HG02943 (cell line): ENCODE results near the gene VIPR2.
"Not testable (repeated sequence)": the region's sequence is repeated elsewhere in the genome, so short reads cannot be mapped to it uniquely, and the experiment has no call there.

Source experiments
- ATAC-seq: cut with Tn5 transposase; IDR thresholded peaks from one replicate; pipeline ENCODE4 v1.9.1; 2021; ENCODE audit warnings: mild to moderate bottlenecking, low read depth, moderate library complexity; ENCODE audit not compliant: unreplicated experiment

The VIPR2 gene

GRCh38 chr7:159000859-159001435, 143.7 kb downstream of the VIPR2 start:
- no peak for ATAC-seq

GRCh38 chr7:159000070-159000469, 144.6 kb downstream of the VIPR2 start:
- ATAC-seq: no peak

GRCh38 chr7:158999496-158999895, 145.2 kb downstream of the VIPR2 start:
- ATAC-seq: no peak

- not testable (repeated sequence) for ATAC-seq
Observed at GRCh38 chr7:158998261-158998660, 146.4 kb downstream of the VIPR2 start.

GRCh38 chr7:158997471-158997870, 147.2 kb downstream of the VIPR2 start:
- no peak for ATAC-seq

GRCh38 chr7:158997110-158997453, 147.6 kb downstream of the VIPR2 start:
- no peak for ATAC-seq

- no peak for ATAC-seq
Observed at GRCh38 chr7:158996214-158997109, 148.2 kb downstream of the VIPR2 start.

- no peak for ATAC-seq
Observed at GRCh38 chr7:158995514-158995913, 149.2 kb downstream of the VIPR2 start.

- no peak for ATAC-seq
Observed at GRCh38 chr7:158994687-158995086, 150.0 kb downstream of the VIPR2 start.

- no peak for ATAC-seq
Observed at GRCh38 chr7:158993591-158993990, 151.1 kb downstream of the VIPR2 start.

- ATAC-seq: no peak
Observed at GRCh38 chr7:158992759-158993158, 151.9 kb downstream of the VIPR2 start.

GRCh38 chr7:158991824-158992621, 152.6 kb downstream of the VIPR2 start:
- no peak for ATAC-seq

- no peak for ATAC-seq
Observed at GRCh38 chr7:158988996-158989395, 155.7 kb downstream of the VIPR2 start.

GRCh38 chr7:158988302-158988862, 156.3 kb downstream of the VIPR2 start:
- no peak for ATAC-seq

GRCh38 chr7:158987691-158988090, 157.0 kb downstream of the VIPR2 start:
- no peak for ATAC-seq

GRCh38 chr7:158985583-158985982, 159.1 kb downstream of the VIPR2 start:
- no peak for ATAC-seq

GRCh38 chr7:158984007-158984406, 160.7 kb downstream of the VIPR2 start:
- ATAC-seq: not testable (repeated sequence)

- not testable (repeated sequence) for ATAC-seq
Observed at GRCh38 chr7:158982080-158982479, 162.6 kb downstream of the VIPR2 start.

GRCh38 chr7:158979635-158980351, 164.9 kb downstream of the VIPR2 start:
- no peak for ATAC-seq

GRCh38 chr7:158979023-158979529, 165.6 kb downstream of the VIPR2 start:
- no peak for ATAC-seq
